Ovary (tissue), 9 donors: Measurements from ENCODE around the gene SLC28A3. TPM values are rescaled to one million over a fixed set of nuclear protein-coding genes. Genes with fewer than 3 reads are reported as not detected.

Experiments
- DNase-seq, 5 donors: peaks; one replicate each; pipeline ENCODE4 v3.0.0-alpha.2; 2019 to 2020
- H3K27ac ChIP-seq, 2 donors: fragments of 200-600 bp; one replicate each; pipeline versions ENCODE4 v1.5.1 to v1.8.0; 2019 to 2022
- H3K27me3 ChIP-seq: fragments of 200-600 bp; one replicate; pipeline ENCODE4 v1.8.0; 2022
- H3K36me3 ChIP-seq: fragments of 200-600 bp; sonication (generic); one replicate; pipeline ENCODE4 v1.5.1; 2019
- H3K4me1 ChIP-seq: one replicate; pipeline ENCODE4 v1.8.1; 2013; ENCODE audit warnings: mild to moderate bottlenecking, moderate library complexity; ENCODE audit not compliant: insufficient read depth
- H3K4me3 ChIP-seq: fragments of 200-600 bp; sonication (generic); one replicate; pipeline ENCODE4 v1.5.1; 2017
- H3K9me3 ChIP-seq, 2 donors: fragments of 200-600 bp in 1 of 2; sonication (generic) in 1 of 2; one replicate each; pipeline versions ENCODE4 v1.5.1 to v1.8.1; 2013 to 2019; ENCODE audit warnings: mild to moderate bottlenecking in 1 of 2, moderate library complexity in 1 of 2
- CTCF ChIP-seq, 3 donors: fragments of 450-650 bp in 2 of 3; fragments of 200-600 bp in 1 of 3; IDR thresholded peaks; one replicate each; pipeline versions ENCODE4 v1.5.1 to v1.8.0; 2016 to 2022; ENCODE audit warnings: antibody characterized with exemption in 3 of 3, mild to moderate bottlenecking in 1 of 3
- EP300 ChIP-seq: sonication (generic); formaldehyde crosslinking; IDR thresholded peaks from one replicate; pipeline ENCODE4 v1.6.1; 2017; ENCODE audit warnings: antibody characterized with exemption
- POLR2A ChIP-seq: fragments of 450-650 bp; IDR thresholded peaks from one replicate; pipeline ENCODE4 v1.6.1; 2017; ENCODE audit warnings: antibody characterized with exemption, mild to moderate bottlenecking, moderate library complexity
- WGBS, 3 donors: extraction: QIAGEN DNeasy Blood & Tissue Kit in 1 of 3; methylation state at CpG; one replicate each; pipeline versions ENCODE4 v1.1.5 to v1.1.7; 2013 to 2017; 5-methylcytosine and 5-hydroxymethylcytosine counted together
- intact Hi-C, 4 donors: fragments of 100-400 bp; cut with DNase I; formaldehyde crosslinking; loops; one replicate each; pipeline versions ENCODE4 v1.11.0 to v1.15.1; 2022 to 2023
- polyA plus RNA-seq, 2 donors: library from polyadenylated mRNA; stranded (reverse); fragments of 200-250 nt in 1 of 2; fragments of 350-450 nt in 1 of 2; fragmentation: Illumina TruSeq in 1 of 2; extraction: RNeasy Lipid Tissue Mini Kit (QIAGEN cat#74804) in 1 of 2; gene quantifications; one replicate each; pipeline ENCODE4 v1.2.3, GENCODE V29; 2013 to 2014
- total RNA-seq, 7 donors: library from RNA; depleted of rRNA in 2 of 7; stranded (reverse); fragments of >200 nt in 2 of 7; fragmentation: NEBNext Ultra II Directional in 3 of 7; extraction: Animal tissue kit (Norgen Biotek cat#: 25700) in 3 of 7; gene quantifications; one replicate each; pipeline versions ENCODE4 v1.1.0 to v1.2.4, GENCODE V29; 2016 to 2023
- donor health status: DM: no; HTN: no; CAD: no; lungs with moderate emphysema.
- donor health status: DM: no; HTN: no; CAD: no.
- donor health status: Bipolar disorder and iron deficiency.
- donor health status: DM: yes; HTN: yes; CAD: no.
- donor health status: DM: no; HTN: no; CAD: no.
- donor health status: DM: yes; HTN: yes; CAD: no.

Gene SLC28A3
- total and polyA plus RNA-seq, 9 donors: 0.08 to 9.0 (median 0.59) TPM; not detected in 1

GRCh38 chr9:84228130-84228720, 112.3 kb downstream of the SLC28A3 start:
- 73 to 76% (median 75%) methylated on average over 5 of the region's 5 CpGs for WGBS, 3 donors
- DNase-seq: no peak

GRCh38 chr9:84226126-84226525, 114.4 kb downstream of the SLC28A3 start:
- Histone ChIP-seq H3K27me3 (no peaks in the 10 kb centered on the region), H3K9me3 (no peaks in the 10 kb centered on the region), H3K4me3 (no peak overlapping the region), H3K27ac (no peak overlapping the region), H3K4me1 (no peaks in the 10 kb centered on the region), H3K36me3 (no peaks in the 10 kb centered on the region)
- intact Hi-C loops: no loop called here
- DNase-seq: no peak
- 69 to 81% (median 75%) methylated on average over 1 of the region's 1 CpG for WGBS, 3 donors
- TF ChIP-seq CTCF (IDR thresholded peaks at IDR 0.05) (no peak), POLR2A (no peak), EP300 (no peak)

More at GRCh38 chr9:84228130-84228720, 112.3 kb downstream of the SLC28A3 start:
- TF ChIP-seq CTCF (IDR thresholded peaks at IDR 0.05) (no peak), POLR2A (no peak), EP300 (no peak)
- no peaks in the 10 kb centered on the region for H3K27me3 ChIP-seq
- no peak overlapping the region for H3K4me3 ChIP-seq
- H3K36me3 ChIP-seq: no peaks in the 10 kb centered on the region
- no peaks in the 10 kb centered on the region for H3K4me1 ChIP-seq
- H3K9me3 ChIP-seq: no peaks in the 10 kb centered on the region
- no peak overlapping the region for H3K27ac ChIP-seq
- intact Hi-C loops: no loop called here
